Spinal cord (tissue), 10 donors: Measurements from ENCODE around the gene PCYOX1L. TPM values are rescaled to one million over a fixed set of nuclear protein-coding genes. Genes with fewer than 3 reads are reported as not detected.
A peak's percentile ranks its signal among the peaks of the same experiment; 100 is the strongest.

Experiments used
- DNase-seq, 6 donors: peaks; one replicate each; pipeline versions ENCODE4 v3.0.0 to v3.0.0-alpha.2; 2013 to 2015; ENCODE audit warnings: low spot score in 6 of 6, low read depth in 4 of 6
- H3K27ac ChIP-seq: one replicate; pipeline ENCODE4 v1.5.1; 2013; ENCODE audit warnings: low read depth, low read length, control low read depth
- H3K27me3 ChIP-seq: one replicate; pipeline ENCODE4 v1.6.1; 2013; ENCODE audit warnings: low read length; ENCODE audit not compliant: control insufficient read depth, insufficient read depth
- H3K36me3 ChIP-seq: one replicate; pipeline ENCODE4 v1.6.1; 2013; ENCODE audit warnings: low read length; ENCODE audit not compliant: control insufficient read depth, insufficient read depth
- H3K4me1 ChIP-seq: one replicate; pipeline ENCODE4 v1.6.1; 2013; ENCODE audit warnings: low read length; ENCODE audit not compliant: control insufficient read depth, insufficient read depth
- H3K4me3 ChIP-seq: one replicate; pipeline ENCODE4 v1.5.1; 2013; ENCODE audit warnings: low read depth, low read length, control low read depth
- H3K9me3 ChIP-seq: one replicate; pipeline ENCODE4 v1.6.1; 2013; ENCODE audit warnings: low read length; ENCODE audit not compliant: control insufficient read depth, insufficient read depth
- WGBS: methylation state at CpG from one replicate; pipeline ENCODE4 v1.1.5; 2013; ENCODE audit warnings: missing lambda C conversion rate; ENCODE audit not compliant: insufficient coverage; 5-methylcytosine and 5-hydroxymethylcytosine counted together
- polyA plus RNA-seq, 2 donors: library from polyadenylated mRNA; unstranded; fragments of 120-200 nt; gene quantifications; one replicate each; pipeline ENCODE4 v1.2.1, GENCODE V29; 2013; ENCODE audit not compliant: insufficient read length in 2 of 2
- total RNA-seq, 2 donors: library from RNA; depleted of rRNA in 1 of 2; stranded (reverse); fragments of 120-200 nt in 1 of 2; fragments of >200 nt in 1 of 2; gene quantifications; one replicate each; pipeline versions ENCODE4 v1.2.3 to v1.2.4, GENCODE V29; 2013 to 2014
- donor health status: healthy.

Gene PCYOX1L
- total and polyA plus RNA-seq, 4 donors: 14.2 to 28.6 (median 21.2) TPM

- DNase-seq: peak in 1 of 6 donors; percentile 56
- H3K9me3 ChIP-seq: no peaks in the 10 kb centered on the region
- no peak overlapping the region for H3K4me3 ChIP-seq
- no peaks in the 10 kb centered on the region for H3K27me3 ChIP-seq
- H3K27ac ChIP-seq: peak overlapping the region; percentile 77
- H3K4me1 ChIP-seq: peaks cover 21% of the 10 kb centered on the region
- 49% methylated on average over 6 of the region's 8 CpGs for WGBS
- no peaks in the 10 kb centered on the region for H3K36me3 ChIP-seq
Observed at GRCh38 chr5:149416987-149417710, 59.3 kb downstream of the PCYOX1L start.

DNA sequence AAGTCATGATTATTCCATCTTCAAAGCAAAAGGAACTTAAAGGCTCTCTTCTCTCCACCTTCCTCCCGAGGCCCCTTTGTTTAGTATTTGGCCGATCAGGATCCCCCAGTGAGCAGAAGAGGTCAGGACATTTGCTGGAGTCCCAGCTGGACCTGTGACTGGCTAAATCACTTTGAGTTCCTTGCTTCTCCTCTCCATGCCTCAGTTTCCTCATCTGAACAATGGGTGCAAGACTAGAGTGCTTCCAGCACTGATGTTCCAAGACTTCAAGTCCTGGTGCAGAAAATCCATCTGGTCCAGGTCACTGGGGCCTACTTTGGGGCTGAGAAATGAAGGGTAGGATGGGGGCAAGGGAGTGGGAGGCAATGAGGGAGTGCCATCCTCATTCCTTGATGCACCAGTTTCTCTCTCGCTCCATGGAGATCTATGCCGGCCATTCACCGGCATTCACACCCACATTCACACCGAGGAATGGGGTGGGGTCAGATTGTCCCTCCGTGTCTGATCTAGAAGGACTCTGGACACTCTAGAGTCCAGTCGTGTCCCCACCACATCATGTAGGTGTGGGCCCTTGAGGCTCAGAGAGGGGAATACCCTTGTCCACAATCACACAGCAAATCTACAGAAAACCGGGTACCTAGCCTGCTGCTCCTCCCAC is 60.0 kb downstream of the PCYOX1L start:
- H3K4me1 ChIP-seq: peaks cover 28% of the 10 kb centered on the region
- no peak overlapping the region for H3K4me3 ChIP-seq
- H3K36me3 ChIP-seq: no peaks in the 10 kb centered on the region
- 85% methylated on average over 6 of the region's 9 CpGs for WGBS
- peak overlapping the region; percentile 77 for H3K27ac ChIP-seq
- DNase-seq: no peak
- no peaks in the 10 kb centered on the region for H3K9me3 ChIP-seq
- no peaks in the 10 kb centered on the region for H3K27me3 ChIP-seq

GRCh38 chr5:149418910-149419531 is 61.2 kb downstream of the PCYOX1L start:
- no peaks in the 10 kb centered on the region for H3K36me3 ChIP-seq
- no peaks in the 10 kb centered on the region for H3K9me3 ChIP-seq
- no peak for DNase-seq
- no peak overlapping the region for H3K4me3 ChIP-seq
- no peak overlapping the region for H3K27ac ChIP-seq
- H3K27me3 ChIP-seq: no peaks in the 10 kb centered on the region
- peaks cover 40% of the 10 kb centered on the region for H3K4me1 ChIP-seq
- 72% methylated on average over 3 of the region's 6 CpGs for WGBS

Other genes starting within 250 kb of the PCYOX1L start
- 10 to 100 TPM; 32.6 to 40.7 TPM for gene ABLIM3, start 216.6 kb upstream of the PCYOX1L start, total RNA-seq
- gene ABLIM3, start 216.6 kb upstream of the PCYOX1L start, polyA plus RNA-seq: 10 to 100 TPM; 81.9 to 94.7 TPM
- gene AFAP1L1, start 86.2 kb upstream of the PCYOX1L start, total RNA-seq: 10 to 100 TPM; 11.2 to 48.6 TPM
- 10 to 100 TPM; 10.8 to 19.7 TPM for gene AFAP1L1, start 86.2 kb upstream of the PCYOX1L start, polyA plus RNA-seq
- 10 to 100 TPM; 16.3 to 33.4 TPM for gene GRPEL2, start 12.5 kb upstream of the PCYOX1L start, total RNA-seq
- 10 to 100 TPM; 14.6 to 21.4 TPM for gene GRPEL2, start 12.5 kb upstream of the PCYOX1L start, polyA plus RNA-seq
- 1 to 10 TPM; 2.9 to 4.0 TPM for gene IL17B, start 21.2 kb downstream of the PCYOX1L start, total RNA-seq
- gene IL17B, start 21.2 kb downstream of the PCYOX1L start, polyA plus RNA-seq: 1 to 10 TPM in 1 of 2 donors, under 1 TPM in 1; 0.87 to 1.6 TPM
- 100 to 1,000 TPM; 263 to 310 TPM for gene CSNK1A1, start 193.4 kb downstream of the PCYOX1L start, total RNA-seq
- 100 to 1,000 TPM; 145 to 190 TPM for gene CSNK1A1, start 193.4 kb downstream of the PCYOX1L start, polyA plus RNA-seq
- gene ARHGEF37, start 223.5 kb downstream of the PCYOX1L start, total RNA-seq: 10 to 100 TPM in 1 of 2 donors, 1 to 10 TPM in 1; 7.0 to 22.3 TPM
- gene ARHGEF37, start 223.5 kb downstream of the PCYOX1L start, polyA plus RNA-seq: 1 to 10 TPM; 5.6 to 7.2 TPM